Posterior vena cava (tissue), 2 donors: ENCODE data around the gene DGKI. TPM values are rescaled to one million over a fixed set of nuclear protein-coding genes. Genes with fewer than 3 reads are reported as not detected.
"Not testable (repeated sequence)": the region's sequence is repeated elsewhere in the genome, so short reads cannot be mapped to it uniquely, and the experiment has no call there.

Source experiments
- DNase-seq: peaks from one replicate; pipeline ENCODE4 v3.0.0-alpha.2; 2020; ENCODE audit warnings: low spot score
- intact Hi-C, 2 donors: fragments of 100-400 bp; cut with DNase I; formaldehyde crosslinking; loops; one replicate each; pipeline versions ENCODE4 v1.14.1 to v1.14.2; 2022 to 2023
- total RNA-seq, 2 donors: library from RNA; stranded (reverse); fragmentation: NEBNext Ultra II Directional; extraction: Animal tissue kit (Norgen Biotek cat#: 25700); gene quantifications; one replicate each; pipeline ENCODE4 v1.2.1, GENCODE V29; 2021
- donor health status: DM: yes; HTN: yes; CAD: no.
- donor health status: DM: yes; HTN: yes; CAD: no.

The DGKI gene
- total RNA-seq, 2 donors from 2014 or later = 2.4 to 6.1 TPM

GRCh38 chr7:137844677-137845425 lies 1.9 kb downstream of the DGKI start:
- intact Hi-C loops = loop anchor here in 1 of 2 donors (10.0 kb wide), 1 partner anchor 50 kb away; no protein-coding TSS in a partner anchor
- DNase-seq = no peak

GRCh38 chr7:137839903-137840779 lies 6.6 kb downstream of the DGKI start:
- intact Hi-C loops = loop anchor here in 1 of 2 donors (10.0 kb wide), 1 partner anchor 55 kb away; no protein-coding TSS in a partner anchor
- DNase-seq = no peak

GRCh38 chr7:137838706-137839315 lies 8.0 kb downstream of the DGKI start:
- intact Hi-C loops = no loop called here

GRCh38 chr7:137836541-137836940 lies 10.2 kb downstream of the DGKI start:
- DNase-seq = no peak
- intact Hi-C loops = no loop called here

More at GRCh38 chr7:137838706-137839315, 8.0 kb downstream of the DGKI start:
- DNase-seq = no peak

GRCh38 chr7:137836113-137836509 lies 10.7 kb downstream of the DGKI start:
- intact Hi-C loops = no loop called here
- DNase-seq = no peak

- no peak for DNase-seq
- intact Hi-C loops = no loop called here
These were observed 11.2 kb downstream of the DGKI start for GRCh38 chr7:137835486-137836112.

- intact Hi-C loops = no loop called here
- DNase-seq = no peak
These were observed 12.2 kb downstream of the DGKI start for GRCh38 chr7:137834552-137834951.

- intact Hi-C loops, DNase-seq: not testable (repeated sequence)
These were observed 13.8 kb downstream of the DGKI start for GRCh38 chr7:137832990-137833389.

- DNase-seq = no peak
- intact Hi-C loops = no loop called here
These were observed 14.4 kb downstream of the DGKI start for GRCh38 chr7:137832382-137832781.

GRCh38 chr7:137831555-137831954 lies 15.2 kb downstream of the DGKI start:
- intact Hi-C loops, DNase-seq: not testable (repeated sequence)

- intact Hi-C loops = loop anchor here in 1 of 2 donors (10.0 kb wide), 1 partner anchor 645 kb away; no protein-coding TSS in a partner anchor
- no peak for DNase-seq
These were observed 17.3 kb downstream of the DGKI start for GRCh38 chr7:137829337-137829992.

- DNase-seq = no peak
- intact Hi-C loops = loop anchor here in 1 of 2 donors (10.0 kb wide), 1 partner anchor 646 kb away; no protein-coding TSS in a partner anchor
These were observed 18.3 kb downstream of the DGKI start for GRCh38 chr7:137828456-137828855.

GRCh38 chr7:137825489-137825888 lies 21.3 kb downstream of the DGKI start:
- DNase-seq = no peak
- intact Hi-C loops = loop anchor here in 1 of 2 donors (10.0 kb wide), 1 partner anchor 649 kb away; no protein-coding TSS in a partner anchor

GRCh38 chr7:137820677-137821420 lies 25.9 kb downstream of the DGKI start:
- DNase-seq = peak; percentile 92
- intact Hi-C loops = loop anchor here (5.0 to 10.0 kb wide), 2 partner anchors 76 to 654 kb away; no protein-coding TSS in a partner anchor

- intact Hi-C loops = loop anchor here (5.0 to 10.0 kb wide), 2 partner anchors 77 to 655 kb away; no protein-coding TSS in a partner anchor
- no peak for DNase-seq
These were observed 26.6 kb downstream of the DGKI start for GRCh38 chr7:137820156-137820555.

- intact Hi-C loops = no loop called here
- no peak for DNase-seq
These were observed 28.7 kb downstream of the DGKI start for GRCh38 chr7:137818036-137818435.

- intact Hi-C loops = no loop called here
- no peak for DNase-seq
These were observed 30.0 kb downstream of the DGKI start for GRCh38 chr7:137816696-137817320.
